Activated CD4-positive, alpha-beta T cell treated with anti-CD3 and anti-CD28 coated beads, Interleukin-2, amount 50 U/mL, for 16 hours (primary cell): ENCODE data around the gene TNFSF9.
A peak's percentile ranks its signal among the peaks of the same experiment; 100 is the strongest.

Experiments
- DNase-seq: peaks from one replicate; pipeline ENCODE4 v3.0.0-alpha.2; 2020

The TNFSF9 gene

GRCh38 chr19:6530386-6531162 is at the start of gene TNFSF9:
TSS of gene TNFSF9 (plus strand) at chr19:6531026. CDS start at chr19:6531037, 11 bp downstream.
- peak; percentile 84 for DNase-seq

- peak; percentile 79 for DNase-seq
These were observed 49.1 kb upstream of the TNFSF9 start, which contains the start of gene DENND1C for GRCh38 chr19:6481541-6482342. TSS of gene DENND1C (minus strand) at chr19:6481787. CDS start at chr19:6481695, 92 bp downstream.

- DNase-seq = no peak
These were observed 48.5 kb upstream of the TNFSF9 start for GRCh38 chr19:6482343-6482686.

GRCh38 chr19:6483235-6483634 is 47.6 kb upstream of the TNFSF9 start:
- no peak for DNase-seq

GRCh38 chr19:6484230-6484629 is 46.6 kb upstream of the TNFSF9 start:
- DNase-seq = no peak

- no peak for DNase-seq
These were observed 46.0 kb upstream of the TNFSF9 start for GRCh38 chr19:6484831-6485230.

GRCh38 chr19:6489278-6490061 is 41.4 kb upstream of the TNFSF9 start:
- DNase-seq = peak; percentile 69

GRCh38 chr19:6490134-6490533 is 40.7 kb upstream of the TNFSF9 start:
- no peak for DNase-seq

GRCh38 chr19:6491802-6492592 is 38.8 kb upstream of the TNFSF9 start:
- no peak for DNase-seq

GRCh38 chr19:6494438-6495036 is 36.3 kb upstream of the TNFSF9 start:
- DNase-seq = no peak

- DNase-seq = no peak
These were observed 34.9 kb upstream of the TNFSF9 start for GRCh38 chr19:6495947-6496346.

- no peak for DNase-seq
These were observed 32.4 kb upstream of the TNFSF9 start for GRCh38 chr19:6498294-6499036.

GRCh38 chr19:6499052-6499790 is 31.6 kb upstream of the TNFSF9 start:
- no peak for DNase-seq

GRCh38 chr19:6500837-6501739 is 29.7 kb upstream of the TNFSF9 start:
- no peak for DNase-seq

- DNase-seq = no peak
These were observed 28.8 kb upstream of the TNFSF9 start, which contains the start of gene TUBB4A for GRCh38 chr19:6501740-6502648. TSS of gene TUBB4A (minus strand) at chr19:6502309. CDS start at chr19:6502212, 97 bp downstream.

GRCh38 chr19:6503407-6504201 is 27.2 kb upstream of the TNFSF9 start:
- no peak for DNase-seq
